IPS-NIHi7 (cell line): ENCODE data around the gene ATP2C2.
"Not testable (repeated sequence)": the region's sequence is repeated elsewhere in the genome, so short reads cannot be mapped to it uniquely, and the experiment has no call there.

Experiments
- DNase-seq: peaks from one replicate; pipeline ENCODE4 v3.0.0; 2012; ENCODE audit warnings: mixed read lengths; ENCODE audit errors: extremely low spot score

Gene ATP2C2

DNA sequence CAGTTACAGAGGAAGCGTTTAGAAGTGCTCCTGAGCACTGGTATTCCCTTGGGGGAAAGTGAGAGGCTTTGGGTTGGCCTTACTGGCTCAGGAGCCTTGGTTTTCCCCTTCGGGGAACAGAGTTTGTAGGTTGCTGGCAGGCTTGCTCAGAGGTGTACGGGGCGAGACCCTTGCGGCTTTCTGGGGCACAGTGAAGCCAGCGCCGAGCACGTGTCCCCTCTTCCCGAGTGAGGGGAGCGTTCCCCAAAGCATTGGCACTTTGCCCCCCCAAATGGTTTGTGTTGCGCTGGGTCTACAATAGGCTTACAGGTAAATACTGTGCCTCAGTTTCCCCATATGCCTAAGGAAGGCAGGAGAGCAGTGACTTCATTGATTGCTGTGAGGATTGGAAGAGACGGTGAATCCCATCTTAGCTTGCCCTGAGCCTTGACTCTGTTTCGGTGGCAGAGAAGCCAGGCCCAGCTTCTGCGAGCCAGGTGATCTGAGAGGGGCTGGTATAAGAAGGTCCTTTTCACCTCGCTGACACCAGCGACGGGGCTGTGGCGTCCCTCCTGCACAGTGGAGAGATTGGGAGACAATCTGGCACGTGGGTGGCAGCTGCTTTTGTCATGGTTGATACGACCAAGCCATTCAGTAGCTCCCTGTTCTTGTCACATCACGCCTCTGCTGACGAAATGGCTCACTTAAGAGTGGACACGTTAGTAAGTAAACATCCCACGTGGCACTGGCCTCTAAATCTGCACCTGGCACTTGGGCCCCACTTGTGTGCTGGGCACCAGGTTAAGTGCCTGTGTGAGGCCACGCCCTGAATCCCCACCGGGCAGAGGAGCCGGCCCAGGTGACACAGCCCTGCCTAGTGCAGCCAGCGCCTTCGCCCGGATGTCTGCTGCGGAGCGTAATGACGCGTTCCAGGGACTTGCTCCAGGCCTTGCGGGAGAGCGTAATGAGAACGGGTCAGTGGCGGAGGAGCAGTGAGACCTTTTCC, 81.1 kb downstream of the ATP2C2 start:
- DNase-seq = no peak

DNA sequence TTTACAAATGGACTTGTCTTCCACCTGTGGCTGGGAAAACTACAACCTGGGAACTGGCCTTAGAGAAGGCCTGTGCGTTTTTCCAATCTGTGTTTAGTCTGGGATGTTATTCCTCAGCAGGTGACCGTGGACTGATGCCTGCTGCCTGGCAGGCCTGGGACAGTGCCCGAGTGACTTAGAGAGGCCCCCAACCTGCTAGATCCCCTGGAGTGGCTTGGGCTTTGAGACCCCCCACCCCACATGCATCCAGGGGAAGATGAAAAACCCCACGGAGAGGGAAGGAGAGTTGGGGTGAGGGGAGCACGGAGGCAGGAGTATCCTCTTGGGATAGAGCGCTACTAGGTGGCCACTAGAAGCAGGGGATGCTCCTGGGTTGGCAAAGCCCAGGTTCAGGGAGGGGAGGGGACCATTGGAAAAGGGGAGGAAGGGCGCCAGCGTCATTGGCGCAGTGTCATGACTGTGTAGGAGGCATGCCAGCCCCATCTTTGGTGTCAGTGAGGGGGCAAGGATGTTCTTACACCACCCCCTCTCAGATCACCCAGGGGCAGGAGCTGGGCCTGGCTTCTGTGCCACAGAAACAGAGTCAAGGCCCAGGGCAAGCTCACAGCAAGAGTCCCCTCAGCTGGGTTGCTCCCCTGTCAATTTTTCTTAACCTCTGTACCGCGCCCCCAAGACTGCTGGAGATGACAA, 82.0 kb downstream of the ATP2C2 start:
- DNase-seq = no peak

DNA sequence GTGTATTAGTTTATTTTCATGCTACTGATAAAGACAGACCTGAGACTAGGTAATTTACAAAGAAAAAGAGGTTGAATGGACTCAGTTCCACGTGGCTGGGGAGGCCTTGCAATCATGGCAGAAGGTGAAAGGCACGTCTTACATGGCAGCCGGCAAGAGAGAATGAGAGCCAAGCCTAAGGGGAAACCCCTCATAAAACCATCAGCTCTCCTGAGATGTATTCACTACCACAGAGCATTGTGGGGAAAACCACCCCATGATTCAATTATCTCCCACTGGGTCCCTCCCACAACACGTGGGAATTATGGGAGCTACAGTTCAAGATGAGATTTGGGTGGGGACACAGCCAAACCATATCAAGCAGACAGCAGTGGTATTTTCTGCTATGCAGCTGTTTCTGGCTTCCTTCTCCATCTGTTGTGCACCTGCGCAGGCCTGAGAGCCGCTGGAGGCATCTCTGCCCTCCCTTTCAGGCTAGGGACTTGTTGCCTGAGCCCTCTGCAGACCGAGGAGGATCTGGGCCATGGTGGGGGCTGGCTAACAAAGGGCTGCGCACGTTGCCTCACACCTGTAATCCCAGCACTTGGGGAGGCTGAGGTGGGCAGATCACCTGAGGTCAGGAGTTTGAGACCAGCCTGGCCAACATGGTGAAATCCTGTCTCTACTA, 82.8 kb downstream of the ATP2C2 start:
- DNase-seq = not testable (repeated sequence)

DNA sequence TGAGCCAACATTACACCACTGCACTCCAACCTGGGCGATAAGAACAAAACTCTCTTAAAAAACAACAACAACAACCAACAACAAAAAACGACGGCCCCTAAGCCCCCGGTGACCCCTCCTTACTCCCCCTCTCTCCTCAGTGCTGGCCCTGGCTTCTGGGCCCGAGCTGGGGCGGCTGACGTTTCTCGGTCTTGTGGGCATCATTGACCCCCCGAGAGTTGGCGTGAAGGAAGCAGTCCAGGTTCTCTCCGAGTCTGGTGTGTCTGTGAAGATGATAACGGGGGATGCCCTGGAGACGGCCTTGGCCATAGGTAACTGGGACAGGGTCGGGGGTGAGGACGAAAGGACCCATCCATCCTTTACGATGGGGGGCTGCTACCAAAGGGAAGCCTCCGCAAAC, 83.4 kb downstream of the ATP2C2 start:
- no peak for DNase-seq

DNA sequence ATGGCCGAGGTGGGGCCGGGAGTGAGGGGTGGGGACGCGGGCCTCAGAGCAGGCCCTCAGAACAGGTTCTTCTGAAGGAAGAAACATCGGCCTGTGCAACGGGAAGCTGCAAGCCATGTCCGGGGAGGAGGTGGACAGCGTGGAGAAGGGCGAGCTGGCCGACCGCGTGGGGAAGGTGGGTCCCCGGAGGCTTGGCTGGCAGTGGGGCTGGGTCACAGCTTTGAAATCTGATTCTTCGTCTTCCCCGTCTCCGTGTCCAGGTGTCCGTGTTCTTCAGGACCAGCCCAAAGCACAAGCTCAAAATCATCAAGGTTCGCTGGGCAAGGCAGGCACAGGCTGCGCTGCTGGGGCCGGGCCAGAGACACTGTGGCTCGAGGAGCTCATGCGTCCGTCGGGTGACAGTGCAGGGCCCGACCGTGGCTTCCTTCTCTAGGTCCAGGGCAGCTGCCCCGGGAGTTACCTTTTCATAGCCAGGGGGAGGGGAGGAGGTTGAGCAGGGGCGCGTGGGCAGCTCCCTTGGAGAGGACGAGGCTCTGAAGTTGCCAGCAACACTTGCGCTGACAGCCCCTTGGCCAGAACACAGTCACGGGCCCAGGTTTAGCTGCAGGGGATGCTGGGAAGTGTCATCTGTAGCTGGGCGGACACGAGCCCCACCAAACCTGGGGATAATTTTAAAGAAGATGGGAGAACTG, 84.9 kb downstream of the ATP2C2 start:
- no peak for DNase-seq

DNA sequence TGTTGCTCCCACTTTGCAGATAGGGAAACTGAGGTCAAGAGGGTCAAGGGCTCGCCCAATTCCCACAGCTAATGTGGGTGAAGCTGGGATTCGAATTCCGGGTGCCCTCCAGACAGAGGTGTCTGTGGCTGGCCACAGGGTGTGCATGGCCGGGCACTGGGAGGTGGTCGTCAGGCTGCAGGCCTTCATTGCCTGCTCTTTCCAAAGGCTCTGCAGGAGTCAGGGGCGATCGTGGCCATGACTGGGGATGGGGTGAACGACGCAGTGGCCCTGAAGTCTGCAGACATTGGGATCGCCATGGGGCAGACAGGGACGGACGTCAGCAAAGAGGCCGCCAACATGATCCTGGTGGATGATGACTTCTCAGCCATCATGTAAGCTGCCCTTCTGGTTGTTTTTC, 86.3 kb downstream of the ATP2C2 start:
- no peak for DNase-seq

DNA sequence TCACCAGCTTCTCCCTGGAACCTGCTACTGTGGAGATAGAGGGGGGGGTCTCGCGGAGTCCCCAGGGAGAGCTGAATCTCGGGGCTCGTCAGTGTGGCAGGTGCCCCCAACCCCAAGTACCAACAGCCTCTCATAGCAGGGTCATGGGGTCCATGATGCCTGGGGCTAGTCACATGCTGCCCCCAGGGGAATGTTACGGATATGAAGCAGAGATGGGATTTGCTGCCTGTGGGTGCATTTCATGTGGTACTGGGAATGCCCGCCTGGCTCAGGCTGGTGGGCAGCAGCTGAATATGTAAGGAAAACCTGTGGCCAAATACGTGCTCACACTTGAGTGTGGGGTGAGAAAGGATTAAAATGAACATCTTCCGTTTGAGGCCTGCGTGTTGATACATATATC, 86.7 kb downstream of the ATP2C2 start:
- no peak for DNase-seq

DNA sequence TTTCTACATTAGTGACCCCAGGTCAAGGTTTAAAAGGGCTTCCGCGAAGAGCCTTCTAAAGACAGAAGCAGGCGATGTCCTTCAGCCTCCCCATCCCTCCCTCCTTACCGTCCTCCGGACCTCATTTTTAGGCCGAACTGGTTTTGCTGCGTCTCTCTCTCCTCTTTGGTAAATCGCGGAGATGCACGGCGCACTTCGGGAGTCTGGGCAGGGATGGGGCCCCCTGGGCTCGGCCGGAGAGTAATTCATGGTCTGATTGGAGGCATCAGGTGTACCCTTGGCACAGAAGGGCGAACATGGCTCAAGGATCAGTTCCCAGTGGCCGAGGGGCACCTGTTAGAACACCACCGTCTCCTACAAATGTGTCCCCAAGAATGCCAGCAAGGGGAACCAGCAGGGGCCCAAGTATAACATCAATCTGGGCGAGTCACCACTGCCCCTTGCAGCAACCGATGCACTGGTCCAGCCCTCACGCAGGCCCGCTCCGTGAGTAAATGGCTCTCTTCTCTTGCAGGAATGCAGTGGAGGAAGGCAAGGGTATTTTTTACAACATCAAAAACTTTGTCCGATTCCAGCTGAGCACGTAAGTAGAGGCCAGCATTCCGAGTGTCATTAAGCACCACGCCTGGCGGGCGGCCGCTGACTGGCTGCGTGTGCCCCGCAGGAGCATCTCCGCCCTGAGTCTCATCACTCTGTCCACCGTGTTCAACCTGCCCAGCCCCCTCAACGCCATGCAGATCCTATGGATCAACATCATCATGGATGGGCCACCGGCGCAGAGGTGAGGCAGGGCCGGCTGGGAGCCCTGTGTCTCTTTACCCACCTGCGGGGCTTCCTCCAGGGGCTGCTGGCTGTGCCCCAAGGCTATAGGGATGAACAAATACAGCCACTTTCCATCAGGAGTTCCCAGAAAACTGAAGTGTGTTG, 90.5 kb downstream of the ATP2C2 start:
- DNase-seq = no peak

DNA sequence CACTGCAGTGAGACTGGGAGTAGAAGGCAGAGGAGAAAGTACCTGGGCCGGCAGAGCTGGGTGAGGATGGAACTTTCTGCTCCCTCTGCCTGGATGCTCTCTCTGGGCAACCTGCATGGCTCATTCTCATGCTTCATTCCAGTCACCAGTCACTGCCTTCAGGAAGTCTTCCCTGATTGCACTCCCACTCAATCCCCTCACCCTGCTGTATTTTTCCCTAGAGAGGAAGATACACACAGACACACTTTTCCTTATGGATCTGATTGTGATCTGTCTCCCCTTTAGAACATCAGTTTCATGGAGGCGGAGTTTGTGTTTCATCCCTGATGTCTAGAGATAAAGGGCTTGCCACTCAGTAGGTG, 91.2 kb downstream of the ATP2C2 start:
- no peak for DNase-seq

DNA sequence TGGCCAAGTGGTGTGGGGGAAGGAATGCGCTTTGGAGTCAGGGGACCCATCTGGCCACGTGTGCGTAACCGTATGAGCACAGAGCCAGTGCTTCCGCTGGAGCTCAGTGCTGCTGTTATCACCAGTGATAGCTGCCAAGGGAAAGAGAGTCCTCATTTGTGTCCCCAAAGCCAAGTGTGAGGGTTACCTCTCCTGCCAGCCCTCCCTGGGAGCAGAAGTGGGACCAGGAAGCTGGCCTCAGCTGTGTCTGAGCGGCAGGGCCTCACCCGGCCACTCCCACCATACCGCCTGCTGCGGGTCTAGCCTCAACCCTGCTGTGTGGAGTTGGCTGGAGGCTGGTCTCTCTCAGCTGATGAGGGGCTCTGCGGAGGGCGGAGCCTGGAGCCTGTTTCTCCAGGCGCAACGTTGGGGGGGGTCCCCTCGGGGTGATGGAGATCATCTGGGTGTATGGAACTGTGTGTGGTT, 91.6 kb downstream of the ATP2C2 start:
- DNase-seq = no peak

DNA sequence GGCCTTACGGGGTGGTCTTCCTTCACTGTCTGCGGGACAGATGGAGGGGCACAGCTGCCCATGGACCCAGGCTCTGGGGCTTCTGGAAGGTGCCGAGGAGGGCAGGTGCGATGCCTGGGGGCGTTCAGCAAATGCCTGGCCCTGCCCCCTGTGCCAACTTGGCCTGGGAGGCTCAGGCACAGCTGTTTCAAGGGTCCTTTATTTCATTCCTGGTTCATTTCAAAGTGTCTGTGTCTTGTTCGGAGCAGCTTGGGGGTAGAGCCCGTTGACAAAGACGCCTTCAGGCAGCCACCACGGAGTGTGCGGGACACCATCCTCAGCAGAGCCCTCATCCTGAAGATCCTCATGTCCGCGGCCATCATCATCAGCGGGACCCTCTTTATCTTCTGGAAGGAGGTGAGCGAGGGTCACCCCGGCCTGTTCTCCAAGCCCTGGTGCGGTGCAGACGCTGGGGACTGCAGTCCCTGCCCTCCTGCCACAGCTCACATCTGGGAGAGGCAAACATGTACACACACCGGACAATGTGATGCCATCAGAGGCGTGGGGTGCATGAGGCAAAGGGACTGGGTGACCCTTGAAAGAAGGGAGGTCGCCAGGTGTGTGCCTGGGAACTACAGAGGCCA, 92.2 kb downstream of the ATP2C2 start:
- DNase-seq = no peak

DNA sequence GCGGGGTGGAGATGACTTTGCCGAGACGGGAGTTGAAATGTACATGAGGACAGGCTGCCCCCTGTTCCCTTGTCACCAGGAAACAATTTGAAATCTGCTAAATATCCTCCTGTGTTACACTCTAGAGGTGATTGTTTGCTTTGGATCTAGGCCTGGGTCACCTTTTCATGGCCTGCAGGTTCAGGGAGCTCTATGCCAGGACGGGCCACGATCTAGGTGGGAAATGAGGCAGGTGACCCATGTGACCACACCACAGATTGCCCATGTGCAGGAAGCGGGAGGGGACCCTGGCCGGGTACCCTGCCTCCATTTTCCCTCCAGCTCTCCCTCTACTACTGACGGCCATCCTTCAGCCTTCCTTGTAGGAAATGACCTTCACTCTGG, 92.7 kb downstream of the ATP2C2 start:
- no peak for DNase-seq

DNA sequence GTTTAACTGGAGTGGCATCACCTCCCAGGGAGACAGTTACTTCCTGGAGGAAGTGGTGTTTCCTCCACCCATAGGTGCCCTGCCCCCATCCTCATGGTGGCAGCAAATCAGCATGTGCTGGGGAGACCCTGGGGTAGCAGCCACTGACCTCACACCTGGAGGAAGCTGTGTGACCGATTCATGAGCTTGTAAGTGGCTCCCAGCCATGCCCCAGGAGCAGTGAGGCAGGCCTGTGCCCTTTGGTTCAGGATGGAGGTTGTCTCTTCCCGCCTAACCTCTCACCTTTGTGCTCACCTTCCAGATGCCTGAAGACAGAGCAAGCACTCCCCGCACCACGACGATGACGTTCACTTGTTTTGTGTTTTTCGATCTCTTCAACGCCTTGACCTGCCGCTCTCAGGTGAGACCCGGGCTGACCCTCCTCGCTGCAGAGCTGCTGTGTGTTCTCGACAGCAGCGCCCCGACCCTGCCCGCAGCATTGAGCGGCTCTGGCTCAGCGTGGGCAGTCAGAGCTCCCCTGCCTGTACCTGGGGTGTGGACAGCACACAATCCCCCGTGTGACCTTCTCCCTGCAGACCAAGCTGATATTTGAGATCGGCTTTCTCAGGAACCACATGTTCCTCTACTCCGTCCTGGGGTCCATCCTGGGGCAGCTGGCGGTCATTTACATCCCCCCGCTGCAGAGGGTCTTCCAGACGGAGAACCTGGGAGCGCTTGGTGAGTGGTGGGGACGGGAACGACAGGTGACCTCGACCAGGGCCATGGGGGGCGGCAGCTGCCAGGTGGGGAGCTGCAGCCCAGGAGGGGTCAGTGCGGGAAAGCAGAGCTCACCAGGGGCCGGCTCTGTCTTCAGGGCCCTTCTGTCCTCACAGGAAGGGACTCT, 93.3 kb downstream of the ATP2C2 start:
- no peak for DNase-seq

DNA sequence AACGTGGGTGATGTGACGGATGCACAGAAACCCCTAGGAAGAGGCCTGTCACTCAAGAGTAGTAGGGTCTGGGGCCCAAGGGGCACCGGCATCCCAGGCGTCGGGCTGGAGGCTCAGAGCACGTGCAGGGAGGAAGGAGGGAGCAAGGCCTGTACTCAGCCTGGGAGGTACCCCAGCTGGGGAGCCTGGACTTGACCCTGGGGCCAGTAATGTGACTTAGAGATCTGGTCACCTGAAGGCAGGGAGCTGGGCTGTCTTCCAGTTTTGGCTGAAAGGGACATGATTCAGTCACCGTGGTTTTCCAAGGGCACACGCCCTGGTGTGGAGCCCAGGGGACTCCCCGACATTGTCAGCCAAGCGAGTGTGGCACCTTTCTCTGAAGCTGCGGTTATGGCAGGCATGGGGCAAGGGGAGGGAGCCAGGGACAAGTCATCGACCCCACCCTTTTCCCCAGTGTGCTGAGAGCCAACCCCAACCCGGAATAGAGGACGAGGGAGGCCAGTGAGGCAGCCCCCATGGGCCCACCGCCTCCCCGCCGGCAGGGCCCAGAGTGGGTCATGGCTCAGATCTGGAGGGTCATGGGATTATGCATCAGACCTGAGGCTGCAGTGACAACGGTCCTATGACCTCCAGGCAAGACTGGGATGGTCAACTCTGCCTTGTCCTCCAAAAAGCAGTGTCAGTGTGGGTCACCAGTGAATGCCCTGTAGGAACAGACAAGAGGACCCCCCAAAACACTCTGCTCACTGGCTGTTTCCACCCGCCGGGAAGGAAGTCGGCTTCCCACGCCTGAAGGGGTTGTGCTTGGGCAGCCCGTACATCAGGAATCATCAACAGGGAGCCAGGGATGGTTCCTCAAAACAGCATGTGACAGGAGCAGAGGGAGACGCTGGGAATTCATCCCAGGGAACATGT, 94.2 kb downstream of the ATP2C2 start:
- DNase-seq = no peak

DNA sequence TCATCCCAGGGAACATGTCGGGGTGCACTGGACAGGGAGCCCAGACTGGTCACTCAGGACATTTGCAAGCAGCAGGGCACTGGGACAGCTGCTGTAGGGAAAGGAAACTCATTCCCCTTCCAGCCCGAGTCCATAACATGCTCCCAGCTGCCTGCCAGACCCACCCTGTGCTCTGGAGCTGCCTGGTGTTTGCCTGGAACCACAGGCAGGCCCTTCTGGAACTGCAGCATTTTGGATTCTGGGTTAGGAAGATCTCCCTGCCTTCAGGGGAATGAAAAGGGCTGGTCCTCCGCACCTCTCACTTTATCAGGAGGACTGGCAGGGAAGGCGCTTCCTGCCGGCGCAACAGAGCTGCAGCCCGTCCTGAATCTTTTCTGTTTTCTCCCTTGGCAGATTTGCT, 94.9 kb downstream of the ATP2C2 start:
- DNase-seq = no peak

DNA sequence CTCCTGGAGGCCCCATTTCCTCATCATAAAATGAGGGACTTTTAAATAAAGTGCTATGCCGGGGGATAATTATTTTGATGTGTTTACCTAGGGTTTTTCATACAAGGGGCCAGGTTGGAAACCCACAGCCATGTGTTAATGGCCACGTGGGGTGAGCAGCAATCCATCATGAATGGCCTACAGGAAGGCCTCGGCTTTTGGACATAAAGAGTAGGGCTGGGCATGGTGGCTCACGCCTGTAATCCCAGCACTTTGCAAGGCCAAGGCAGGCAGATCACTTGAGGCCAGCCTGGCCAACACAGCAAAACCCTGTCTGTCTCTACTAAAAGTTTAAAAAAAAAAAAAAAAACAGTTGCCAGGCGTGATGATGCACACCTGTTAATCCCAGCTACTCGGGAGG, 95.8 kb downstream of the ATP2C2 start:
- no peak for DNase-seq

DNA sequence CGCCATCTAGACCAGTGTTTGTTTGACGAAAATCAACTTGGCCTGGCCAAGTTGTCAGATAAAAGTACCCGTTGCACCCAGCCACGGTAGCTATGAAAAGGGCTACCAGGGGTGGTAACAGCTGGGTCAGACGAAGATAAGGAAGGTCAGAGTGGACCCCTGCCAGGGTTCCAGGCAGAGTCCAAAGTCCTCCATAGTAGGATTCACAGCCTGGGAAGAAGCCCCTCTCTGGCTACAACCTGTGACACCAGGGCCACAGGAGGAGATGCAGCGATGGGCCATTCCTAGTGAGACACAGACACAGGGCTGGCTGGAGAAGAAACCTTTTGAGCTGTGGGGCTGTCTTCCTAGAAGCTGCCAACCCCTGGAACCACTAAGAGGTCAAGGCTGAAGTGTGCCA, 96.8 kb downstream of the ATP2C2 start:
- DNase-seq = no peak

DNA sequence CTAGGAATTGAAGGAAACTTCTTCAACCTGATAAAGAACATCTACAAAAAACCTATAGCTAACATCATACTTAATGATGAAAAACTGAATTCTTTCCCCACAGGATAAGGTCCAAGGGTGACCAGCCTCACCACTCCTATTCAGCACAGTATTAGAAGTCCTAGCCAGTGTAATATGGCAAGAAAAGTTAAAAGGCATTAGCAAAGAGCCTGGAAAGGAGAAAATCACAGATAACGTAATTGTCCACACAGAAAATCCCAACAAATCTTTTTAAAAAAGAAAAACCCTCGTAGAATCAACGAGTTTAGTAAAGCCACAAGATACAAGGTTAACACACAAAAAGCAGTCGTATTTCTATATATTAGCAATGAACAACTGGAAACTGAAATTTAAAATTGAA, 98.4 kb downstream of the ATP2C2 start:
- no peak for DNase-seq
